Progenitor cell of endocrine pancreas (in vitro differentiated cells): ENCODE results near the gene CUL5. TPM values are rescaled to one million over a fixed set of nuclear protein-coding genes. Genes with fewer than 3 reads are reported as not detected.

Experiments
- DNase-seq: peaks from one replicate; pipeline ENCODE4 v3.0.0; 2021; ENCODE audit warnings: low spot score; ENCODE audit not compliant: unreplicated experiment
- H3K27ac Mint-ChIP-seq: 2 replicates; pipeline ENCODE4 v1.8.0; 2021; ENCODE audit warnings: mild to moderate bottlenecking, moderate library complexity, mixed read lengths
- H3K27me3 Mint-ChIP-seq: 2 replicates; pipeline ENCODE4 v1.8.0; 2021; ENCODE audit warnings: mixed read lengths
- H3K36me3 Mint-ChIP-seq: 2 replicates; pipeline ENCODE4 v1.8.0; 2022; ENCODE audit warnings: mixed read lengths; ENCODE audit not compliant: insufficient read depth
- H3K4me1 Mint-ChIP-seq: 2 replicates; pipeline ENCODE4 v1.8.0; 2021; ENCODE audit warnings: low read depth, mixed read lengths
- H3K4me3 Mint-ChIP-seq: 2 replicates; pipeline ENCODE4 v1.8.0; 2021; ENCODE audit warnings: low read depth, mild to moderate bottlenecking, moderate library complexity, mixed read lengths
- H3K9me3 Mint-ChIP-seq: 2 replicates; pipeline ENCODE4 v1.8.0; 2021; ENCODE audit warnings: low read depth, mixed read lengths
- CTCF ChIP-seq: fragments of 200-600 bp; sonication (generic); IDR thresholded peaks from one replicate; pipeline ENCODE4 v1.5.0; 2021; ENCODE audit warnings: antibody characterized with exemption, mild to moderate bottlenecking; ENCODE audit not compliant: unreplicated experiment
- total RNA-seq: library from RNA; stranded (reverse); gene quantifications from 2 replicates; pipeline ENCODE4 v1.2.1, GENCODE V29; 2021

CUL5 gene
- total RNA-seq, 1 donor from 2014 or later, result 37.9 TPM

GRCh38 chr11:108093128-108093904 is 84.6 kb downstream of the CUL5 start:
- no peak overlapping the region for H3K27ac Mint-ChIP-seq
- no peak for DNase-seq
- H3K4me3 Mint-ChIP-seq, result no peak overlapping the region
- H3K36me3 Mint-ChIP-seq, result peaks cover 27% of the 10 kb centered on the region
- no peaks in the 10 kb centered on the region for H3K27me3 Mint-ChIP-seq
- H3K4me1 Mint-ChIP-seq, result peaks cover 2% of the 10 kb centered on the region
- TF ChIP-seq CTCF, result no peak
- no peaks in the 10 kb centered on the region for H3K9me3 Mint-ChIP-seq

GRCh38 chr11:108097179-108097578 is 88.5 kb downstream of the CUL5 start:
- peaks cover 2% of the 10 kb centered on the region for H3K4me1 Mint-ChIP-seq
- no peaks in the 10 kb centered on the region for H3K9me3 Mint-ChIP-seq
- DNase-seq, result no peak
- peaks cover 32% of the 10 kb centered on the region for H3K36me3 Mint-ChIP-seq
- H3K4me3 Mint-ChIP-seq, result no peak overlapping the region
- no peak overlapping the region for H3K27ac Mint-ChIP-seq
- no peak for TF ChIP-seq CTCF
- H3K27me3 Mint-ChIP-seq, result no peaks in the 10 kb centered on the region

DNA sequence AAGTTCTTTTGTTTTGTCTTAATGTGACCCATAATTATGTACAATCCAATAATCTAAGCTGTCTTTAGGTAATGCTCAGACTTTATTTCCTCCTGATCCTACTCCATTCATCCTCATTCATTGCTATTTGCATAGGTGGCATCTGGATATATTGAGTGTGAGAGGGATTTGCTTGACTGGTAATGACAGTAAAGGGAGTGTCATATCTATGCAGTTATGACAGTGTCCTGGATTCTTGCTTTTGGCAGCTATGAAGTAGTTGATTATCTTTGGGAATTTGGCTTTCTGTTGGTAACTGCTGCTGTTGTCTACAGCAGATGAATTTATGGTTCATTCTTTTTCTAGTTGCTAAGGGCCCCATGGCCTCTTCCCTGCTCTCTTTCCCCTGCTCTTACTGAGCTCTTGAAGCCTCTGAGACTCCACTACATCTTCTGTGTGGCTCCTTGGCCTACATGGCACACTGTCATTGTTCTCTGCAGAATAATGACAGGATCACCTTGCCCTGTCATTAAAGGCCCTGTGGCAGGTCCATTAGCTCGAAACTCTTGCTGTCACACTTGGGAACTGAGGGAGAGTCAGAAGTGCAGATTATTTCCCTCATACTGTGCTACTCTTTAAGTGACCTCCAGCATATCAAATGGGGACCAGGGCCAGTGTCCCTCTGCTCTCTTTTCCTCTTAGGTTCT is 92.5 kb downstream of the CUL5 start:
- H3K27me3 Mint-ChIP-seq, result no peaks in the 10 kb centered on the region
- peaks cover 28% of the 10 kb centered on the region for H3K36me3 Mint-ChIP-seq
- H3K4me1 Mint-ChIP-seq, result peaks cover 1% of the 10 kb centered on the region
- no peak for DNase-seq
- no peak overlapping the region for H3K27ac Mint-ChIP-seq
- no peaks in the 10 kb centered on the region for H3K9me3 Mint-ChIP-seq
- TF ChIP-seq CTCF, result no peak
- no peak overlapping the region for H3K4me3 Mint-ChIP-seq

- no peak for DNase-seq
- Mint-ChIP-seq H3K4me3 (no peak overlapping the region), H3K9me3 (no peaks in the 10 kb centered on the region), H3K27me3 (no peaks in the 10 kb centered on the region), H3K27ac (no peak overlapping the region), H3K36me3 (no peaks in the 10 kb centered on the region), H3K4me1 (no peaks in the 10 kb centered on the region)
- TF ChIP-seq CTCF, result no peak
Observed at GRCh38 chr11:108111126-108111525, 102.4 kb downstream of the CUL5 start.

- no peaks in the 10 kb centered on the region for H3K9me3 Mint-ChIP-seq
- no peaks in the 10 kb centered on the region for H3K27me3 Mint-ChIP-seq
- no peaks in the 10 kb centered on the region for H3K36me3 Mint-ChIP-seq
- DNase-seq, result no peak
- no peaks in the 10 kb centered on the region for H3K4me1 Mint-ChIP-seq
- H3K27ac Mint-ChIP-seq, result no peak overlapping the region
- no peak for TF ChIP-seq CTCF
- H3K4me3 Mint-ChIP-seq, result no peak overlapping the region
Observed at GRCh38 chr11:108112057-108112456, 103.4 kb downstream of the CUL5 start.
